Suppressor macrophage (primary cell): ENCODE data around the gene ZNF837.
"Not testable (repeated sequence)": the region's sequence is repeated elsewhere in the genome, so short reads cannot be mapped to it uniquely, and the experiment has no call there.

Source experiments
- DNase-seq, 4 experiments: peaks; one replicate each; pipeline ENCODE4 v3.0.0-alpha.2; 2020 to 2022
- total RNA-seq, 17 experiments: gene quantifications; one replicate each; lab custom pipeline; 2026; ENCODE audit warnings: mixed read lengths in 6 of 17, inconsistent platforms in 3 of 17; lab: John Stamatoyannopoulos, UW

Gene ZNF837
- 0.34 to 3.6 (median 1.0) reads per million in 17 experiments for total RNA-seq

DNA sequence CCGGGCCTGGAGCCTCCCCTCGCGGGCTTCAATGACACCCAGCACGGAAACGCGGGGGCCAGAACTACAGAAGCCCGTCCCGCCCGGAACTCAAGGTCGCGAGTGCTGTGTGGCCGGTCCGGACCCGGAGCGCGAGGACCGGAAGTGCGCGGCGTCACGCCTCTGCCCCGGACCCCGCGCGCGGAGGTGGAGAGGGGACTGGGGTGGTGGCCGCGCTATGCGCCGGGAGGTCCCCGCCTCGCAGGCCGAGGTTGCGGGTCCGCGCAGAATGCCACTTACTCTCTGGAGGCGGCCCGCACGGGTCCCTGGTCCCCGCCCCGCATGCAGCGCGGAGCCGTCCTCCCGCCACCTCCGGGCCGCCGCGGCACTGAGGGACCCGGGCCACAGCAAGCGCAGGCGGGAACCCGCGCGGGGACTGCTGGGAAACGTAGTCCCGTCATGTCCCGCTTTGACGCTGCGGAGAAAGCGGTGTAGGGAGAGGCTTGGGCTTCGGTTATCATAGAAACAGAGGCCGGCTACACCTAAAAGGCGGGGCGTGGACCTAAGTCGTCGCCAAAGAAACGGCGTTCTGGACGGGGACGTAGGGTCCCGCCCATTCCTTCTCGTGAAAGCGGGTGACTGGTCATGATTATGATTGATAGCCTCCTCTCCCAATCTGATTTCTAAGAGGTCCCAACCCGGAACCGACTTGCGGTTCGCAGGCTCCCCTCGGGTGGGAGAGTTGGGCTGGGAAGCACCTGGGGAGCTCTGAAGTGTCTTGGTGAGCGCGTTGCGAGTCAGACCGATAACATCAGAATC is at the start of gene ZNF837:
TSS of gene ZNF837 (minus strand) at position 369 of the 798 bp plus-strand sequence. CDS start 11,698 bp downstream, outside the sequence.
- DNase-seq, result peak; percentile 99 to 100 (median 100)

DNA sequence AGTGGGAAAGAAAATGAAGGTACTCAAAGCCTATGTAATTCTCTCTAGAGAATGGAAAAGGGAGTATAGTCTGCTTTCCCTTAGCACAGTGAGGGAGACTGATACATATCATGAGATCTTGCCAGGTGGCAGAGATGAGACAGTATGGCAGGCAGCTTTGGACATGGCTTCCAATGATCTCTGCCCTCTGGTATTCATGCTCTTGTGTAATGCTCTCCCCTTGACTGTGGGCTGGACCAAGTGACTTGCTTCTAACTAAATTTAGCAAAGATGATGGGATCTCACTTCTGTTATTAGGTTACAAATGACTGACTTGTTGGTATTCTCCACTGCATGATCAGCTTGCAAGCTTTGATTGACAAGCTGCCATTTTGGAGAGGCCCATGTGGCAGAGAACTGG is 48.9 kb upstream of the ZNF837 start:
- no peak for DNase-seq

DNA sequence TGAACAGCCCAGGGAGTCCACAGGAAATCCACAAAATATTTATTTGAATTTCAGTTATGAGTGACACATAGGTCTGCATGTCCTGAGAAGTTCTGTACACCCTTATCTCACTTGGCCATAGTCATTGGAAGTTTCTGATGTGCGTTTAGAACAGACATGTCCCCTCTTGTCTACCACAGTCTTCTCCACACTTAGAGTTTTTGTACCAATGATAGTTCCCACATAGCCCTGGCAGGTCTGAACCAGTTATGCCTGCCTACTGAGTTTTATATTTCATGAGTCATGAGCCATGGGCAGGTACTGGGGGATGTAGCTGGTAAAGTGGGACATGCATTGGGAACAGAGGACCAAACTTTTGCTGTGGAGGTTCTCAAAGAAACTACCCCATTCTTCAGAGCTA is 47.8 kb upstream of the ZNF837 start:
- DNase-seq, result no peak

DNA sequence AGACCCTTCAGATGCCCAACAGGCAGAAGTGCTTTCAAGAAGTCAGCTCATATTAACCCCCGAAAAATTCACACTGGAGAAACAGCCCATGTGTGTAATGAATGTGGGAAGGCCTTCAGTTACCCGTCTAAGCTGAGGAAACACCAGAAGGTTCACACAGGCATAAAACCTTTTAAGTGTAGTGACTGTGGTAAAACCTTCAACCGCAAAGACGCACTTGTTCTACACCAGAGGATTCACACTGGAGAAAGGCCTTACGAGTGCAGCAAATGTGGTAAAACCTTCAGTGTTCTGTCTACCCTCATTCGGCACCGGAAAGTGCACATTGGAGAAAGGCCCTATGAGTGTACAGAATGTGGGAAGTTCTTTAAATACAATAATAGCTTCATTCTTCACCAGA is 36.2 kb upstream of the ZNF837 start:
- DNase-seq, result no peak

DNA sequence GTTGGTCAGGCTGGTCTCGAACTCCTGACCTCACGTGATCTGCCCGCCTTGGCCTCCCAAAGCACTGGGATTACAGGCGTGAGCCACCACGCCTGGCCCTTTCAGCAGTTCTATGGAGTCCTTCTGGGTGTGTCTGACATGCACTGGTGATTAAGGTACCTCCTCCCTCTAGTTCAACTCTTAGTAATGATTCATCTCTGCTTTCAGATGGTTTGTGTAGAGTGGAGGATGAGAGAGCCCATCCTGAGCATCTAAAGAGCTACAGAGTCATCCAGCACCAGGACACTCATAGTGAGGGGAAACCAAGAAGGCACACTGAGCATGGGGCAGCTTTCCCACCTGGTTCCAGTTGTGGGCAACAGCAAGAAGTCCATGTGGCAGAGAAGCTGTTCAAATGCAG is 35.8 kb upstream of the ZNF837 start:
- DNase-seq, result no peak

DNA sequence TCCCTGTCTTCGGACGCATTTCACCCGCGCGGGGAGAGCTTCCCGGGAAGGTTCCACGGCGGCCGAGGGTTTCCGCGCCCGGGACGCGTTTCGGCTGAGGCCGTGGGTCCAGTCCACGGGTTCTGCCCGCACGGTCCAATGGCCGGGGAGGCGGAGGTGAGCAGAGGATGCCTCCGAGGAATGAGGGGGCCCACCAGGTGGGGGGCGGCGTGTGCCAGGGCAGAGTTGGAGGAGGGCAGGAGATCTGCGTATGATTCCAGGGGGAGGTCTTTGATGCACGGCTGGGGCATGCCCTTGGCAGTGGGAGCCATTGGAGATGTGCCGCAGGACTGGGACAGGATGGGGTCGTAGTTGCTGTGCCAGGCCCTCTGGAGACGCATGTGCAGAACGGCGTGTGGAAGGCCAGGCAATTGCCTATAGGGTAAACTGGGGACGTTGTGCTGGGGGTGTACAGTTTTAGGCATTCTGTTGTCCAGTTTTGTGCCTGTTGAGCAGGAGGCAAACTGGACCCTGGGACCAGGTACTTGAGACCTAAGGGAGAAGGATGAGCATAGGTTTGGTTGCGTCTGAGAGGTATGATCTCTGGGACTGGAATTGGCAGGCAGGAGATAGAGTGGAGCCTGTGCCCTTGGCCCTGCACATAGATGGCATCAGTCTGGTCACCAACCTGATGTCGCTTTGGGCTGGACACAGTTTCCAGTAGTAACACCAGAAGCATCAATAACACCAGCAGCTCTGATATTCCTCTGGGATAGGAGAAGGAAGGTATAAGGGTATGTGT is 28.4 kb upstream of the ZNF837 start:
- peak in 3 of 4 experiments; percentile 30 to 44 (median 31) for DNase-seq

DNA sequence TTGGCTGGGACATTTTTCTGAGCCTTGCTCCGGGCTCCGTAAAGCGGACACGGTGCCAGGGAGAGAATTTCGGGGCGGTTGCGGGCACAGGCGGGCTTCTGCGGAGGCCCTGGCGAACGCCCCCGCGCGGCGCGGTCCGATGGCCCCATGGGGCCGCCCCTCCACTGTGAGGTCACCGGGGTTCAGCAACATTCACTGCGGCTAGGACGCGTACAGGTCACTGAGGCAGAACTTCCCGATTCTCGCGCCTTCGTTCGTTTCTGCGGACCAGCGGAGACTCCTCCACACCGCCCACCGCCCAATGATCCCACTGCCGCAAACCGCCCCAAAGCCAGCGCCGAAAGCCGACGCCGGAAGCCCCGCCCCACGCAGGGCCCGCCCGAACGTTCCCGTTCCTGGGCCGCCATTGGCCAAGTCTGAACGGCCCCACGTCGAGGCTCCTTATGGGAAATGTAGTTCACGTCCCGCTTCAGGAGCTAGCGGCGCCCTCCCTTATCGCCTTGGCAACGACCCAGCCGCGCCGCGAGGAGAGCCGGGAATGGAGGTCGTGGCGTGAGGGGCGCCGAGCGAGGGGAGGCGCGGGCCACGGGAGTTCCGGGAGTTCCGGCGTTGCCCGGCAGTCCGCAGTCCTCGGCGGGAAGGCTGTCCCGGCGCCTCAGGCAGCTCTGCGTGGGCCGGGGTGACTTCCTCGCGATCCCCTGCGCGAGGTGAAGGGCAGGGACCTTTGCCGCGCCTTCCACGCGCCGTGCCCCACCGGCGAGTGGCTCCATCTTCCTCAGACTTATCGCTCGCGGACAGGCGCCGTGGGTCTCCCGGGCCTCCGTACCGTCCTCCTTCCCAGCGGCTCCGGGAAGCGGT is 27.6 kb upstream of the ZNF837 start, which contains the start of gene ZNF584:
TSS of gene ZNF584 (plus strand) at position 498 of the 858 bp plus-strand sequence. CDS start 499 bp downstream, outside the sequence.
- peak; percentile 96 to 98 (median 98) for DNase-seq

DNA sequence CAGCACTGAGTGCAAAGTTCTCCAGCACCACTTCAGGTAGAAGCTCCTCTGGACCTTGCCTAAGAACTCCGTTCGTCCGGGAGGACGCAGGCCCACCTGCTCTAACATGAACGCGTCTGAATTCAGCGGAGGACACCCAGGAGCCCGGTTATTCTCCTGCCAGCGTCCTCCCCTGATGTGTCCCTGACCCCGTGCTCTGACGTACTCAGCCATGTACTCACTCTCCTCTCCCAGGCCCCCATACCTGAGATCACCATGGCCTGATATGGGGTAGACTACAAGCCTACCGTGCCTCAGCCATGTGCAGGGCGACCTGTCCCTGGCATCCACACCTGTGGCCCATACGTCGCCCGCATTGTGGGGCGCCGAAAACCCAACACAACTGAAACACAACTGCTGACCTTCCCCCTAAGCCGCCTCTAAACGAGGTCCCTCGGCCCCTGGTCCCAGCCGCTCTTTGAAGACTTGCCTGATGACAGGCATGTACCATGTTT is 26.9 kb upstream of the ZNF837 start:
- DNase-seq, result peak in 2 of 4 experiments; percentile 17 to 26

DNA sequence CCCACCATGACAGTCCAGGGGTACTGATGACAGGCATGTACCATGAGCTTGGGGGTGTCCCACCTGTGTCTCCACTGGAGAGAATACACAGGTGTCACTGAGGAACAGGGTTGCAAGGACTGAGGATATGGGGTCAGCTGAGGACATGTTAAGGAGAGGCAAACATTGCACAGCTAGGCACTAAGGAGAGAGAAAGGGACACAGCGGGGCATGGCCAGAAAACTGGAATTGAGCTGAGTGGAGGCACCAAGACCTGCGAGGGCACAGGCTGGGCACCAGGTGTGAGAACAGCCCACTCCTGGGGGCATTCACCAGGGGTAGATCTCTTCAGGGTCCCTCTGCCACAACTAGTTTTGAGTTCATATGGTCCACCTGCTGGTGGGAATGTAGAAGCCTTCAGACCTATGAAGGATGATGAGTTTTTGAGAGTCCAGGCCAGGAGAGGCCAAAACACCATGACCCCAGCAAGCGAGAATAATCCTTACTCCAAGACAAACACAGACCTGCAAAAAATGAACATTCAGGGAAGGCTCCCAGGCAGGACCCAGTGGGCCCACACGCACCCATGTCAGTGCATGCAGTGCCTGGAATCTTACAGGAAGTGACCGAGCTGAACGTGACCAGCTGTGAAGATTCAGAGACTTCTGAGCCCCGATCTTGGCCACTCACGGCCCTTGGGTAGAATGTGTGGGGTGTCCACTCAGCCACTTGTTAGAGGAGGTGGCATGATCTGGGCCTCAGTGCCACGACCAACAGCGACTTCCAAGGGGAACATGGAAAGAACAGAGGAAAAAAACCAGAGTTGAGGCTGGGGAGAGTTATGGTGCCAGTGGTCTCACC is 26.2 kb upstream of the ZNF837 start:
- peak in 3 of 4 experiments; percentile 11 to 41 (median 31) for DNase-seq

DNA sequence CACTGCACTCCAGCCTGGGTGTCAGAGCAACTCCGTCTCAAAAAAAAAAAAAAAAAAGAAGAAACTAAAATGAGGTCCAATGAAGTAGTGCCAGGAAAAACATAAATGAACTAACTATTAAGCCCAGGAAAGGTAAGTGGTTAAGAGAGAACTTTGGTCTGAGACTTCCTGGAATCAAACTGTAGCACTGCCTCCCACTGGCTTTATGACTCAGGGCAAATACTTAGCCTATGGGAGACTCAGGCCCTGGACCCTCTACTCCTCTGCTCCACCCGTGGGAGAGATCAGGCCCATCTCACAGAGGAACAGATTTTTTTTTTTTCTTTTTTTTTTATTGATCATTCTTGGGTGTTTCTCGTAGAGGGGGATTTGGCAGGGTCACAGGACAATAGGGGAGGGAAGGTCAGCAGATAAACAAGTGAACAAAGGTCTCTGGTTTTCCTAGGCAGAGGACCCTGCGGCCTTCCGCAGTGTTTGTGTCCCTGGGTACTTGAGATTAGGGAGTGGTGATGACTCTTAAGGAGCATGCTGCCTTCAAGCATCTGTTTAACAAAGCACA is 23.2 kb upstream of the ZNF837 start:
- DNase-seq, result not testable (repeated sequence)

DNA sequence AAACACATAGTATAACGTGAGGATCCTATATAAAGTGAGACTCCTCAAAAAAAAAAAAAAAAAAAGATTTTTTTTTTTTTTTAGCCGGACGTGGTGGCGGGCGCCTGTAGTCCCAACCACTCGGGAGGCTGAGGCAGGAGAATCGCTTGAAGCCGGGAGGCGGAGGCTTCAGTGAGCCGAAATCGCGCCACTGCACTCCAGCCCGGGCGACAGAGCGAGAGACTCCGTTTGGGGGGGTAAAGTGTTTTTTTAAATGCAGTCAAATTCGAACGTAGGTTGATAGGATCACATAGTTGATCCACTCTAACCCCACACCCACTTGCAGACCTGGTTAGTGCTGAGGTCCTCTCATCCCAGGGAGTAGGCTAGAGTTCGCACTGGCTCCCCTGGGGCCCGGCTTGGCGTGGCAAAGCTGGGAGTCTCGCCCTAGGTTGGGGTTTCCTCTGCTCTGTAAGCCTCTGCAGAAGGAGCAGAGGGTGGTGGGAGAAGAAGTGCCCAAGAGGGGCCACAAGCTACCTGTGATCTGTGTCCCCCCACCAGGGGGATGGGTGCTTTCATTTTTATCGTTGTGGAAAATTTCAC is 21.1 kb upstream of the ZNF837 start:
- no peak for DNase-seq

DNA sequence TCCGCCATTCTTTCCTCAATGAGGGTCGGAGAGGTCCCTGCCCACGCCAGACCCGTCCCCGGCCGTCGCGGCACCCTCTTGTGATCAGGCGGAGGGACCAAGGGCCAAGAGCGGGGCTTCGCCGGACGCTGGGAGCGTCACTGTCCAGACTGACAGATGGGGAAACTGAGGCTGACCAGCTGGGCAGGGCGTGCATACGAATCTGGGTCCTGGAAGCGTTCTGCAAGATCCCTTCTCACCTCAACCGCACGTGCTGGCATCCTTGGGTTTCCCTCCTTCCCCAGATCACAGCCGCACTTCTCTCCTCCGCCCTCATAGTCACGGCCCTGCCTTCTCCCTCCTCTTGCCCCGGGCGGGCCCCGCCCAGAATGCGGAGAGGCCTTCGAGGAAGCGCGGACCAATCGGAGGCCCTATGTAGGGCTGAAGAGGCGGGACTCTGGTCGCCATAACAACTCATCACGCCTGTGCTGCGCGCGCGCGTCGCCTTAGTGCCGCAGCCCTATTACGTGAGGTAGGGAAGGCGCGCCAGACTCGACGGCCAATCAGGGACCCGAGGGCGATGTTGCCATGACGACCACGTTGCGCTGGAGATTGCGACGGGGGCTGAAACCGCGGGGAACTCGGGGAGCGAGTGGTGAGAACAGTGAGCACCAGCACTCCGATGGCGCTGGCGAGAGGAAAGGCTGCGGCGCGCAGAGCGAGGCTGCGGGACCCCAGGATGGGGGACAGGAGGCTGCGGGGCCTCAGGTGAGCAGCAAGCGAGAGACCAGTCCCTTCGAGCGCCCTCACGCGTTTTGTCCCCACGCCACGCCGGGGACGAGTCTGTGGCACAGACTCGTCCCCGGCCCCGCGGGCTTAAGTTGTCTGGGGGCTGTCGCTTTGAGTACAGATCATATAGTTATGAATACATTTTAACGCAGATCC is 20.3 kb upstream of the ZNF837 start:
- peak; percentile 100 for DNase-seq

DNA sequence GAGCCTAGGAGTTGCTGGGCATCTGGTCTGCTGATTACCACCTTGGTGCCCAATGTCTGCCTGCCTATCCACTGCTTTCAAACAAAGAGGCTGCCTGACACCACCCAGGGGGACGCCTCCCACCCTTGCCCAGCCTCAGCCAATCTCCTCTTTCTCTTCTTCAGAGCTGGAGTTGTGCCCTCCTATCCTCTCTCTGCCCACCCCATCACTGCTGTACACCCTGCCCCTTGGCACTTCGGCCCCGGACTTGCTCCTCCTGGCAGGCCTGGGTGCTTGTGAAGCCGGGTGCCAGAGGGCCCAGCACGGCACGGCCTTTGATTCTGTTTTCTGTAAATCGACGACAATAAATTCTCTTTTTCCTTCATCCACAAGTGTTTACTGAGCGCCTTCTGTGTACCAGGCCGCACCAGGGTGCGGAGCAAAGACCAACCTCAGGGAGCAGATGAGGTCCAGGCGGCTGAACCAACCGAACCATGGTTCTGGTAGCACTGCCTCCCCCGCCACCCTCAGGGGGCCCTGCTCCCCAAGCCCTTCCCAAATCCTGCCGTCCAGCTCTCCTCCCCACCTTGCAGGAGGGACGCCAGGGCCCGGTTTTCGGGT is 19.6 kb upstream of the ZNF837 start:
- DNase-seq, result no peak

DNA sequence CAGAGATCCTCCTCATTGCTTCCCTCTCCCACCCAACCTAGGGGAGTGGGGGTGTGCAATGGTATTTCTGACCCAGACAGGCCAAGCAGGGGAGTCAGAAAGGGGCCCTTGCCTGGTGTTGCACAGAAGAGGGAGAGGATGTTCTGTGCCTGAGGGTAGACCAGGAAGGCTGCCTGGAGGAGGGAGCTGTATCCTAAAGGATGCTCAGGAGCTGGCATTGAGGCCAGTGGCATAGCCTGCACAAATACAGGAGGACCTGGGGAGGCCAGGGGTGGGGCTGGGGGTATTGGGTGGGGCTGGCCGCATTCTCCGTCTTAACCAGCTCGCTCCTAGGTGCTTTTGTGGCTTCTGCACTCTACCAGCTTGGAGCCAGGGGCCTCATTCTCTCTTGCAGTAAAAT is 19.1 kb upstream of the ZNF837 start:
- no peak for DNase-seq

DNA sequence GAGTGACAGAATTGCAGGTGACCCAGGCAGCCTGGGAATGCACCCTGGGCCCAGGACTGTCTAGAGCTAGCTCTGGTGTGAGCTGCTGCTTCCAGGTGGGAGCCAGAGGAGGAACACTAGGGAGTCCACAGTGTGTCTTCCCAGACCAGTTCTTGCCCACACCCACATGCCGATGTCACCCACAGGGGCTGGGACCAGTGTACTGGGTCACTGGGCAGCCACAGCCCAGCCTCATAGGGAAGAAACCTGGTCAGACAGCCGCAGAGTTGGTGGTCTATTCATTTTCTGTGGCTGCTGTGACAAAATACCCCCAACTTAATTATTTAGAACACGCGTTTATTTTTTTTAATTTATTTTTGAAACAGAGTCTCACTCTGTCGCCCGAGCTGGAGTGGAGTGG is 17.7 kb upstream of the ZNF837 start:
- no peak for DNase-seq

DNA sequence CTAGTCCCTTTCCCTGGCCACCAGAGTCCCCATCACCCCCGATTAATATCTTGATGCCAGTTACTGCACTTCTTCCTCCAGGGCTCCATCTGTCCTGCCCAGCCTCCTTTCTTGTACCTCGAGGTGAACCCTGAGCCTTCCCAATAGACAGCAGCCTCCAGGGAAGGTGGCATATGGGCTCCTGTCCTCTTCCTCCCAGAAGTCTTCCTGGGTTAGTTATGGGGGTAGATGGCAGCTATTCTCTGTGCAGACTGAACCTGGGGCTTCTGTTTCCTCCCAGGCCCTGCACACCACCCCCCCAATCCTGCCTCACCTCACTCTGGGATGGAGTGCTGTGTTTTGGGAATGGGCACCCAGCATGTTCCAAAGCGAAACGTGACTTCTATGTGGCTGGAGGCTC is 17.3 kb upstream of the ZNF837 start:
- DNase-seq, result no peak

DNA sequence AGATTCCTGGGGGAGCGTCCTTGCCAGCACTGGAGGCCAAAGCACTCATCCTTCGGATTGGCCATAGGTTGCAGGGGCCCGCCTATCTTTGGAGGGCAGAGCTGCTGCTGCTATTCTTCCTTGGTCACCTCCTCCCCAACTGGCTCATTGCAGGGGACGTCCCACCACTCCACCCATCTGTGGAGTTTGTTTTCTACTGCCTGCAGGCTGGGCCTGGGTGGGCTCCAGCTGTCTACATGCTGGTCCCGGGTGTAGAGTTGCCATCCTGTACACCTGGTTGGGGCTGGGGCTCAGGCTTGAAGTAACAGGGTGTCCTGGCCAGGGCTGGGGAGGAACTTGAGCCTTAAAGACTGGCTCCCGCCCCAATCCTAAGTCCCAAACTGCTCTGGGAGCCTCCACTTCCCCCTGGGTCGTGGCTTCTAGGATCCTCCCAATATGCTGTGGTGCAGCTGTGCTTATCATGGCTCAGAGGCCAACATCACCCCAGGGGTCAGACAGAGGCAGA is 16.8 kb upstream of the ZNF837 start:
- no peak for DNase-seq

DNA sequence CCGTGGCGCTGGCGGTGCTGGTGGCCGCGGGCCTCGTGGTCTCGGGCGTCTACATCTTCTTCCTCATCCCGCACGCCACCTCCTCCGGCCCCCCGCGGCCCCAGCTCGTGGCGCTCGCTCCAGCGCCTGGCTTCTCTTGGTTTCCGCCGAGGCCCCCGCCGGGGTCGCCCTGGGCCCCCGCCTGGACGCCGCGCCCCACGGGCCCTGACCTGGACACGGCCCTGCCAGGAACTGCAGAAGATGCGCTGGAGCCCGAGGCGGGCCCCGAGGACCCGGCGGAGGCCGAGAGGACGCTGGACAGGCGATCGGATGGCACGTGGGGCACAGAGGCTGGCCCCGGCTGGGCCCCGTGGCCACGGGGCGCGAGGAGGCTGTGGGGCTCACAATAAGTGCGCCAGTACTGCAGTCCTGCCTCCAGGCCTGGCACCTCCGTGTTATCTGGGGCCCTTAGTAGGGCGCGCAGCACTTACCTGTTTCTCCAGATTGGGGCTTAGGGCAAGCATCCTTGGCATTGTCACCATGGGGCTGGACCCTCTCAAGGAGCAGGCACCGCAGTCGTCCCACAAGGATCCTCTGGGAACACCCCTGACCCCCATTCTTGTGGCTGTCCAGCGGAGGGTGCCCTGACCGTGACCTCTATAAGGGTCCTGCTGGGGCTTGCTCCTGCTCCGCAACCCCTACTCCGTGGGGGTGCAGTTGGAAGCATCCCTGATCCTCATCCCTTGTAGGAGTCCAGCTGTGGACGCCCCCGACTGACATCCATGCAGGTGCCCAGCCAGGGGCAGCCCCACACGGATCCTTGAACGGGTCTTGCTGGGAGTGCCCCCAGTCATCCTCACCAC is 16.1 kb upstream of the ZNF837 start:
- no peak for DNase-seq
